DND-41 (cell line): Measurements from ENCODE around the gene MVD.

ENCODE experiments used
- ATAC-seq: fragments of 200-7000 bp; cut with Tn5 transposase; 3 replicates; pipeline ENCODE4 v1.9.1; 2021; ENCODE audit warnings: low read depth; ENCODE audit not compliant: insufficient read depth
- DNase-seq: peaks from one replicate; pipeline ENCODE4 v3.0.0-alpha.2; 2020
- H2AFZ ChIP-seq: 2 replicates; pipeline ENCODE4 v1.6.0; 2012; ENCODE audit warnings: low read depth, low read length
- H3K27ac ChIP-seq: 2 replicates; pipeline ENCODE4 v1.5.1; 2012; ENCODE audit warnings: low read length, inconsistent platforms
- H3K27me3 ChIP-seq: fragments of 200-600 bp; sonication (generic); 2 replicates; pipeline ENCODE4 v1.6.0; 2012; ENCODE audit warnings: low read length, mild to moderate bottlenecking, inconsistent platforms; ENCODE audit not compliant: insufficient read depth, poor library complexity
- H3K36me3 ChIP-seq: 2 replicates; pipeline ENCODE4 v1.5.1; 2012; ENCODE audit warnings: low read length, inconsistent platforms; ENCODE audit not compliant: insufficient read depth
- H3K4me1 ChIP-seq: 2 replicates; pipeline ENCODE4 v1.5.1; 2012; ENCODE audit warnings: mild to moderate bottlenecking, low read length; ENCODE audit not compliant: insufficient read depth
- H3K4me2 ChIP-seq: 2 replicates; pipeline ENCODE4 v1.6.0; 2012; ENCODE audit warnings: mild to moderate bottlenecking, moderate library complexity, low read length, inconsistent platforms; ENCODE audit not compliant: insufficient read depth
- H3K4me3 ChIP-seq, 2 experiments: fragments of 200-600 bp in 1 of 2; shearing (Covaris generic) in 1 of 2; 2 replicates each; pipeline ENCODE4 v1.5.1; 2012 to 2016; ENCODE audit warnings: inconsistent platforms in 2 of 2, low read length in 2 of 2, mild to moderate bottlenecking in 2 of 2, low read depth in 1 of 2, moderate library complexity in 1 of 2
- H3K79me2 ChIP-seq: 2 replicates; pipeline ENCODE4 v1.6.0; 2012; ENCODE audit warnings: low read length, inconsistent platforms; ENCODE audit not compliant: insufficient read depth
- H3K9ac ChIP-seq: 2 replicates; pipeline ENCODE4 v1.6.0; 2012; ENCODE audit warnings: low read depth, mild to moderate bottlenecking, inconsistent platforms, low read length, moderate library complexity
- H3K9me3 ChIP-seq: 2 replicates; pipeline ENCODE4 v1.5.1; 2012; ENCODE audit warnings: low read length, moderate library complexity, mild to moderate bottlenecking, inconsistent platforms; ENCODE audit not compliant: insufficient read depth, severe bottlenecking
- H4K20me1 ChIP-seq: 2 replicates; pipeline ENCODE4 v1.6.0; 2012; ENCODE audit warnings: low read length; ENCODE audit not compliant: insufficient read depth
- CTCF ChIP-seq: IDR thresholded peaks from 2 replicates; pipeline ENCODE4 v1.5.1; 2012; ENCODE audit warnings: borderline replicate concordance, low read length, moderate library complexity, mild to moderate bottlenecking; ENCODE audit not compliant: poor library complexity, severe bottlenecking; ENCODE audit errors: extremely low read depth
- EZH2 ChIP-seq: IDR thresholded peaks from 3 replicates; pipeline ENCODE4 v1.6.1; 2012; ENCODE audit warnings: borderline replicate concordance, low read depth, mild to moderate bottlenecking, moderate library complexity, low read length, inconsistent platforms; ENCODE audit not compliant: severe bottlenecking

MVD gene

GRCh38 chr16:88647178-88648070 lies 15.5 kb downstream of the MVD start:
- DNase-seq = no peak

DNA sequence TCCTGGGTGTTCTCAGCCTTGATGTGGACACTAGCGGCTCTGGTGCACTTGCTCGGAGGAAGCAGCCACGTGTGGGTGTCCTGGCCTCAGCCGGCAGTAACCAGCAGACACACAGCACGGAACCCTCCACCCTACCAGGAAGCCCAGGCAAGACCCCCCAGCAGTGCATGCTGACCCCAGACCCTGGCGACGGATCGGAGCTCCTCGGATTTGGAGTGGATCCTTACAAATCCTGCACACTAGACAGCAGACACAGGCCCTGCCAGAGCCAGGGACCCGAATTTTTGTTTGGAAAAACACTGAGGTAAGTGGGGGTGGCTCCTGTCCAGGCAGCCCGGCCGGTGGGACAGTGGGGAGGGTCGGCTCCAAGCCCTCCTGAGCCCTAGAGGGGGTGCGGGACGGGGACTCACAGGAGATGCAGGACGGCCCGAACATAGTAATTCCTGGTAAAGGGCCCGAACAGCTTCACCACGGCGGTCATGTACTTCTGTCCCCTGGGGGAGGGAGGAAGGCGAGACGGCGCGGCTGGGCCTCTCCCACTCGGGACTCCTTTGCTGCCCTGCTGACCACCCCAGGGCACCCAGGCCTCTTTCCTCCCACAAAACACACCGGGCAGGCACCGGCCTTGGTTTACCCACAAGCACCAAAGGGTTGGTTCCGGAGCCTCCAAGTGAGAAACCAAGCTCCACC lies 16.4 kb downstream of the MVD start:
- Histone ChIP-seq H3K9me3 (no peaks in the 10 kb centered on the region), H3K4me3 (no peak overlapping the region), H4K20me1 (peaks cover 43% of the 10 kb centered on the region), H3K4me2 (no peak overlapping the region), H3K36me3 (peaks cover 17% of the 10 kb centered on the region), H3K79me2 (peaks cover 20% of the 10 kb centered on the region), H2AFZ (no peak overlapping the region), H3K9ac (no peak overlapping the region), H3K27me3 (no peaks in the 10 kb centered on the region), H3K27ac (no peak overlapping the region), H3K4me1 (peaks cover 22% of the 10 kb centered on the region)
- ATAC-seq (no peak), DNase-seq (no peak)
- no peak for TF ChIP-seq EZH2
- no peak for TF ChIP-seq CTCF

More at GRCh38 chr16:88647178-88648070, 15.5 kb downstream of the MVD start:
- Histone ChIP-seq H4K20me1 (peaks cover 43% of the 10 kb centered on the region), H3K27me3 (no peaks in the 10 kb centered on the region), H3K9ac (no peak overlapping the region), H3K27ac (no peak overlapping the region), H3K4me2 (no peak overlapping the region), H3K79me2 (peaks cover 20% of the 10 kb centered on the region), H3K4me3 (no peak overlapping the region), H2AFZ (no peak overlapping the region), H3K4me1 (peaks cover 26% of the 10 kb centered on the region), H3K9me3 (no peaks in the 10 kb centered on the region), H3K36me3 (peaks cover 27% of the 10 kb centered on the region)
- TF ChIP-seq CTCF (no peak), EZH2 (no peak)
- no peak for ATAC-seq

DNA sequence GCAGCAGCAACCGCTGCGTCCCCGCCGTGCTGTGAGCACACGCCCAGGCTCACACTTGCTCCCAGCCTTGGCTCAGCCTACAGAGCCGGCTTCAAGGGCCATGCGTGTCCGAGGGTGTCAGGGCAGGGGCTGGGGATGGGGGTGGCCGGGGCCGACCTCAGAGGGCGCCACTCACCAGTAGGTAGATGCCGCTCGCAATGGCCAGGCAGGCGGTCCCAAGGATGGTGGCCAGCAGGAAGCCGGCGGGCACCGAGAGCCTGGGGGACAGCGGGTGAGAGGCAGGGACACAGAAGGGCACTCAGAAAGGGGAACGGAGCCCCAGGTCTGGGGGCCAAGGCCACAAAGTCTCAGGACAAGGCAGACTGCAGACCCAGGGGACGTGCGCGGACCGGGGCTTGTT lies 16.9 kb downstream of the MVD start:
- H3K79me2 ChIP-seq = peaks cover 20% of the 10 kb centered on the region
- no peak overlapping the region for H3K4me3 ChIP-seq
- peaks cover 38% of the 10 kb centered on the region for H4K20me1 ChIP-seq
- H2AFZ ChIP-seq = no peak overlapping the region
- no peak overlapping the region for H3K9ac ChIP-seq
- H3K4me1 ChIP-seq = peaks cover 16% of the 10 kb centered on the region
- DNase-seq = no peak
- H3K27ac ChIP-seq = no peak overlapping the region
- no peaks in the 10 kb centered on the region for H3K9me3 ChIP-seq
- peaks cover 14% of the 10 kb centered on the region for H3K36me3 ChIP-seq
- TF ChIP-seq CTCF (no peak), EZH2 (no peak)
- no peaks in the 10 kb centered on the region for H3K27me3 ChIP-seq
- no peak for ATAC-seq
- no peak overlapping the region for H3K4me2 ChIP-seq
